DND-41 (cell line): ENCODE data around the gene NT5C.

Experiments
- EZH2 ChIP-seq: IDR thresholded peaks from 3 replicates; pipeline ENCODE4 v1.6.1; 2012; ENCODE audit warnings: borderline replicate concordance, low read depth, mild to moderate bottlenecking, moderate library complexity, low read length, inconsistent platforms; ENCODE audit not compliant: severe bottlenecking
- TF ChIP-seq, protein P1 (sequence below): IDR thresholded peaks from 2 replicates; pipeline ENCODE4 v1.5.1; 2012; ENCODE audit warnings: borderline replicate concordance, low read length, moderate library complexity, mild to moderate bottlenecking; ENCODE audit not compliant: poor library complexity, severe bottlenecking; ENCODE audit errors: extremely low read depth

DNA sequence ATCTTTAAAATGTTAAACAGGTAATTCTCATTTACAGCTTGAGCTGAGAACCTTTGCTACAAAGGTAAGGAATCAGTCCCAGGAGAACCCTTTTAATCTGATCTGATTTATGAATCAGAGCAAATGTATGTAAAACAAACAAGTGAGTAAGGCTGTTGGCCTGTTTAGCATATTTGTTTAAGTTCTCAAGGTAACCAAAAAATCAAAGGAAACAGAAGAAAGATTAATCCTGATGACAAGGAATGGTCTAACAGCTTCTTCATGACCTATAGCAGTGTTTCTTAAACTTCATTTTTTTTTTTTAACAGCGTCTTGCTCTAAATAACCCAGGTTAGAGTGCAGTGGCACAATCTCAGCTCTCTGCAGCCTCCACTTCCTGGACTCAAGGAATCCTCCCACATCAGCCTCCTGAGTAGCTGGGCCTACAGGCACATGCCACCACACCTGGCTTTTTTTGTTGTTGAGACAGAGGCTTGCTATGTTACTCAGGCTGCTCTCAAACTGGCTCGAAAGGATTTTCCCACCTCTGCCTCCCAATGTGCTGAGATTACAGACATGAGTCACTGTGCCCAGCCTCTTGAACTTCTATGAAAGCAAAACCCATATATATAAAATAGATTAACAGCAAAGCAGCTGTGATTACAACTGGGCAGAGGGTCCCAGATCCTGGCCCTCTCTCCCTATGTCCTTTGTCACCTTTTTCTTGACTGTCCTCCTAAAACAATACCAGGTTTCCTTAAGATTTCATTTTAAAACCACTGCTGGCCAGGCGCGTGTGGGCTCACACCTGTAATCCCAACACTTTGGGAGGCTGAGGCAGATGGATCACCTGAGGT lies 27.9 kb upstream of the NT5C start:
- TF ChIP-seq, protein P1, sequence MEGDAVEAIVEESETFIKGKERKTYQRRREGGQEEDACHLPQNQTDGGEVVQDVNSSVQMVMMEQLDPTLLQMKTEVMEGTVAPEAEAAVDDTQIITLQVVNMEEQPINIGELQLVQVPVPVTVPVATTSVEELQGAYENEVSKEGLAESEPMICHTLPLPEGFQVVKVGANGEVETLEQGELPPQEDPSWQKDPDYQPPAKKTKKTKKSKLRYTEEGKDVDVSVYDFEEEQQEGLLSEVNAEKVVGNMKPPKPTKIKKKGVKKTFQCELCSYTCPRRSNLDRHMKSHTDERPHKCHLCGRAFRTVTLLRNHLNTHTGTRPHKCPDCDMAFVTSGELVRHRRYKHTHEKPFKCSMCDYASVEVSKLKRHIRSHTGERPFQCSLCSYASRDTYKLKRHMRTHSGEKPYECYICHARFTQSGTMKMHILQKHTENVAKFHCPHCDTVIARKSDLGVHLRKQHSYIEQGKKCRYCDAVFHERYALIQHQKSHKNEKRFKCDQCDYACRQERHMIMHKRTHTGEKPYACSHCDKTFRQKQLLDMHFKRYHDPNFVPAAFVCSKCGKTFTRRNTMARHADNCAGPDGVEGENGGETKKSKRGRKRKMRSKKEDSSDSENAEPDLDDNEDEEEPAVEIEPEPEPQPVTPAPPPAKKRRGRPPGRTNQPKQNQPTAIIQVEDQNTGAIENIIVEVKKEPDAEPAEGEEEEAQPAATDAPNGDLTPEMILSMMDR, result no peak
- TF ChIP-seq EZH2, result no peak
